ENCODE measurements around the gene DCC.

Gene DCC

GRCh38 chr18:52468496-52468895, 128.5 kb downstream of the DCC start:
- Histone ChIP-seq H3K9me3 (ENCODE audit: control insufficient read depth, insufficient read depth, low read length) (no peaks in the 10 kb centered on the region), H3K79me2 (ENCODE audit: control insufficient read depth, low read length) (no peaks in the 10 kb centered on the region), H3K4me3 (ENCODE audit: low read length) (no peak overlapping the region), H3K36me3 (ENCODE audit: control insufficient read depth, low read length) (no peaks in the 10 kb centered on the region), H3K4me2 (ENCODE audit: low read length) (no peak overlapping the region), H3K4me1 (ENCODE audit: control insufficient read depth, low read length) (no peaks in the 10 kb centered on the region), H3F3A (ENCODE audit: control insufficient read depth, insufficient read depth) (no peaks in the 10 kb centered on the region), H3K9me2 (replicated peaks; ENCODE audit: control insufficient read depth, low read length) (no peaks in the 10 kb centered on the region), H3K27ac (ENCODE audit: low read depth, low read length) (no peak overlapping the region), H3K27me3 (ENCODE audit: control insufficient read depth, low read length) (no peaks in the 10 kb centered on the region), H4K20me1 (ENCODE audit: control insufficient read depth, insufficient read depth, low read depth, low read length) (no peaks in the 10 kb centered on the region)
- no peak for TF ChIP-seq CTCF (IDR thresholded peaks at IDR 0.05; ENCODE audit: low read depth, low read length, poor library complexity, severe bottlenecking)
- no peak for TF ChIP-seq EZH2phosphoT487 (IDR thresholded peaks at IDR 0.05; ENCODE audit: borderline replicate concordance, low read length)

DNA sequence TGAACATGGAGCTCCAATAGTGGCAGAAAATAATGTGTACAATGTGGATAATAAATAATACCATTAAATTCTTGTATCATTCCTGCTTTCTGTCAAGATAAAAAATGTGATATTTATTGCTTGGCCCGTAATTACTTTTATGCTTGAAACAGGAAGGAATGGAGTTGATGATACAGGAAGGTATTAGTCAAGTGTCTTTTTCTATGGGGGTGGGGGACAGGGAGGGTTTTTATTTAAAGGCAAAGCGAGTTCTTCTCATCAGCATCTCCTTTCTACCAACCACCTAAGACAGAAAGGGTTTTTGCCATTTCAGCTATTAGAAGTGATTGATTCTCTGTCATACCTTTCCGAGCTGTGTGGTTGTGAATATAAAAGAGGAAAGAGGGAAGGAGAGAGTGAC, 135.3 kb downstream of the DCC start:
- no peaks in the 10 kb centered on the region for H3K4me1 ChIP-seq (ENCODE audit: control insufficient read depth, low read length)
- H3K27ac ChIP-seq (ENCODE audit: low read depth, low read length) = no peak overlapping the region
- H3K9me3 ChIP-seq (ENCODE audit: control insufficient read depth, insufficient read depth, low read length) = no peaks in the 10 kb centered on the region
- no peak overlapping the region for H3K4me3 ChIP-seq (ENCODE audit: low read length)
- no peak overlapping the region for H3K4me2 ChIP-seq (ENCODE audit: low read length)
- H3K36me3 ChIP-seq (ENCODE audit: control insufficient read depth, low read length) = no peaks in the 10 kb centered on the region
- TF ChIP-seq EZH2phosphoT487 (IDR thresholded peaks at IDR 0.05; ENCODE audit: borderline replicate concordance, low read length) (no peak), CTCF (IDR thresholded peaks at IDR 0.05; ENCODE audit: low read depth, low read length, poor library complexity, severe bottlenecking) (no peak)
- H3F3A ChIP-seq (ENCODE audit: control insufficient read depth, insufficient read depth) = no peaks in the 10 kb centered on the region
- no peaks in the 10 kb centered on the region for H3K27me3 ChIP-seq (ENCODE audit: control insufficient read depth, low read length)
- H3K79me2 ChIP-seq (ENCODE audit: control insufficient read depth, low read length) = no peaks in the 10 kb centered on the region
- H4K20me1 ChIP-seq (ENCODE audit: control insufficient read depth, insufficient read depth, low read depth, low read length) = no peaks in the 10 kb centered on the region
- H3K9me2 ChIP-seq (replicated peaks; ENCODE audit: control insufficient read depth, low read length) = no peaks in the 10 kb centered on the region

DNA sequence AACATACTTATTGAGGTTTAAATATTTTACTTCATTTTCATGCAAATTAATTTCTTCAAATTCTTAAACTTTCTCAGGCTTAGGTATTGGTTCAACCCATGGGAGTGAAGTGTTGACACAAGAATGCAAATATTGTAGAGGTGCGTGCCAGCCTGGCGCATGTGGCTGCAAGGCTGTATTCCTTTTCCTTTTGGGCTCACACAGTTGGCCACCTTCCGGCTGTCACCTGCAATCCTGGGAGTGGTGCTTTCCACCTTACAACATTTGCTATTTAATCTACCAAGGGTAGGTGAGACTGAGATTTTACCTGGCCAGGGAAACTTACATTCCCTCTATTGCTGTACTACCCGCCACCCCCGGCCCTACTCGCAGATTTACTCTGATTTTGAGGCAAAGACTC, 141.1 kb downstream of the DCC start:
- H3K9me3 ChIP-seq (ENCODE audit: control insufficient read depth, insufficient read depth, low read length) = no peaks in the 10 kb centered on the region
- no peaks in the 10 kb centered on the region for H3K79me2 ChIP-seq (ENCODE audit: control insufficient read depth, low read length)
- H3K36me3 ChIP-seq (ENCODE audit: control insufficient read depth, low read length) = no peaks in the 10 kb centered on the region
- H3K4me1 ChIP-seq (ENCODE audit: control insufficient read depth, low read length) = no peaks in the 10 kb centered on the region
- H3K27me3 ChIP-seq (ENCODE audit: control insufficient read depth, low read length) = no peaks in the 10 kb centered on the region
- no peaks in the 10 kb centered on the region for H4K20me1 ChIP-seq (ENCODE audit: control insufficient read depth, insufficient read depth, low read depth, low read length)
- no peak overlapping the region for H3K27ac ChIP-seq (ENCODE audit: low read depth, low read length)
- no peaks in the 10 kb centered on the region for H3K9me2 ChIP-seq (replicated peaks; ENCODE audit: control insufficient read depth, low read length)
- TF ChIP-seq EZH2phosphoT487 (IDR thresholded peaks at IDR 0.05; ENCODE audit: borderline replicate concordance, low read length) = no peak
- TF ChIP-seq CTCF (IDR thresholded peaks at IDR 0.05; ENCODE audit: low read depth, low read length, poor library complexity, severe bottlenecking) = no peak
- no peak overlapping the region for H3K4me3 ChIP-seq (ENCODE audit: low read length)
- no peak overlapping the region for H3K4me2 ChIP-seq (ENCODE audit: low read length)
- H3F3A ChIP-seq (ENCODE audit: control insufficient read depth, insufficient read depth) = no peaks in the 10 kb centered on the region

DNA sequence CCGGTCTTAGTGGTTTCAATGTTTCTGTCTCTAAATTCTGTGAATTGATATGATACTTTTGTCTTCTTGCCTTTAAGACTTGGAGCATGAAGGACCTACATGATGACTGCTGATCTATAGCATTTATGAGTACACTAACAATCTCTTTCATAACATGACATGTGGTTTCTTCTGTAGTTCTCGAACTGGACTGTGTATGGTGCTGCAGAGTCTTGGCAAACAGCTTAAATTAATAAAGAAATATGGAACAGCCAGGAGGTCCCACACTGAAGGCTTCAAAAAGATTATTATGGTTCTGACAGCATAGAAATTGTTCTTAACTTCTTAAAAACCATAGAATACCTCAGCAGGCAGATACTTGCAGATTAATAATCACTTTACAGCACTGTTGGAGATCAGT, 145.0 kb downstream of the DCC start:
- H3K36me3 ChIP-seq (ENCODE audit: control insufficient read depth, low read length) = no peaks in the 10 kb centered on the region
- no peaks in the 10 kb centered on the region for H3K79me2 ChIP-seq (ENCODE audit: control insufficient read depth, low read length)
- no peaks in the 10 kb centered on the region for H3K4me1 ChIP-seq (ENCODE audit: control insufficient read depth, low read length)
- no peaks in the 10 kb centered on the region for H3K9me2 ChIP-seq (replicated peaks; ENCODE audit: control insufficient read depth, low read length)
- no peaks in the 10 kb centered on the region for H3K27me3 ChIP-seq (ENCODE audit: control insufficient read depth, low read length)
- TF ChIP-seq CTCF (IDR thresholded peaks at IDR 0.05; ENCODE audit: low read depth, low read length, poor library complexity, severe bottlenecking) (no peak), EZH2phosphoT487 (IDR thresholded peaks at IDR 0.05; ENCODE audit: borderline replicate concordance, low read length) (no peak)
- no peaks in the 10 kb centered on the region for H4K20me1 ChIP-seq (ENCODE audit: control insufficient read depth, insufficient read depth, low read depth, low read length)
- H3K4me2 ChIP-seq (ENCODE audit: low read length) = no peak overlapping the region
- H3K4me3 ChIP-seq (ENCODE audit: low read length) = no peak overlapping the region
- H3K9me3 ChIP-seq (ENCODE audit: control insufficient read depth, insufficient read depth, low read length) = no peaks in the 10 kb centered on the region
- H3K27ac ChIP-seq (ENCODE audit: low read depth, low read length) = no peak overlapping the region
- no peaks in the 10 kb centered on the region for H3F3A ChIP-seq (ENCODE audit: control insufficient read depth, insufficient read depth)
